ENCODE data around the gene TDRD10. TPM values are rescaled to one million over a fixed set of nuclear protein-coding genes. Genes with fewer than 3 reads are reported as not detected.
"Not testable (repeated sequence)": the region's sequence is repeated elsewhere in the genome, so short reads cannot be mapped to it uniquely, and the experiment has no call there.

The TDRD10 gene
- total RNA-seq, 1 donor from 2014 or later: 1.0 TPM

GRCh38 chr1:154527192-154527591 lies 25.2 kb downstream of the TDRD10 start:
- Histone ChIP-seq H3K36me3 (ENCODE audit: control insufficient read depth in 3 of 3, insufficient read depth in 3 of 3, low read length in 3 of 3) (peaks cover 0 to 2% (median 0%) of the 10 kb centered on the region in 3 donors), H3K9ac (ENCODE audit: low read depth in 1 of 3, low read length in 3 of 3) (no peak overlapping the region), H3K4me1 (ENCODE audit: control insufficient read depth in 3 of 3, insufficient read depth in 3 of 3, low read length in 3 of 3) (no peaks in the 10 kb centered on the region), H3K27ac (ENCODE audit: low read depth, low read length) (no peak overlapping the region), H3K27me3 (ENCODE audit: control insufficient read depth in 3 of 3, insufficient read depth in 3 of 3, low read length in 3 of 3) (peaks cover 0 to under 1% (median 0%) of the 10 kb centered on the region in 3 donors), H3K9me3 (ENCODE audit: control insufficient read depth in 3 of 3, low read length in 3 of 3) (no peaks in the 10 kb centered on the region), H3K4me3 (ENCODE audit: low read length in 3 of 3) (no peak overlapping the region)

DNA sequence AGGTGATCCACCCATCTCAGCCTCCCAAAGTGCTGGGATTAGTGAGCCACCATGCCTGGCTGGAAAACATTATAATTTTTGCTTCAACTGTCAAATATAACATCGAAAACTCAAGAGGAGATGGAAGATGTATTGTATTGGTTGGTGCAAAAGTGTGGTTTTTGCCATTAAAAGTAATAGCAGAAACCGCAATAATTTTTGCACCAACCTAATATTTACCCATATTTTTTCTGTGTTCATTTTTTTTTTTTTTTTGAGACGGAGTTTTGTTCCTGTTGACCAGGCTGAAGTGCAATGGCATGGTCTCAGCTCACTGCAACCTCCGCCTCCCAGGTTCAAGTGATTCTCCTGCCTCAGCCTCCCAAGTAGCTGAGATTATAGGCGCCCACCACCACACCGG lies 27.3 kb downstream of the TDRD10 start:
- Histone ChIP-seq H3K9me3 (ENCODE audit: control insufficient read depth in 3 of 3, low read length in 3 of 3) (no peaks in the 10 kb centered on the region), H3K9ac (ENCODE audit: low read depth in 1 of 3, low read length in 3 of 3) (no peak overlapping the region), H3K4me3 (ENCODE audit: low read length in 3 of 3) (no peak overlapping the region), H3K27ac (ENCODE audit: low read depth, low read length) (no peak overlapping the region), H3K36me3 (ENCODE audit: control insufficient read depth in 3 of 3, insufficient read depth in 3 of 3, low read length in 3 of 3) (no peaks in the 10 kb centered on the region), H3K4me1 (ENCODE audit: control insufficient read depth in 3 of 3, insufficient read depth in 3 of 3, low read length in 3 of 3) (no peaks in the 10 kb centered on the region), H3K27me3 (ENCODE audit: control insufficient read depth in 3 of 3, insufficient read depth in 3 of 3, low read length in 3 of 3) (peaks cover 0 to 3% (median 0%) of the 10 kb centered on the region in 3 donors)

DNA sequence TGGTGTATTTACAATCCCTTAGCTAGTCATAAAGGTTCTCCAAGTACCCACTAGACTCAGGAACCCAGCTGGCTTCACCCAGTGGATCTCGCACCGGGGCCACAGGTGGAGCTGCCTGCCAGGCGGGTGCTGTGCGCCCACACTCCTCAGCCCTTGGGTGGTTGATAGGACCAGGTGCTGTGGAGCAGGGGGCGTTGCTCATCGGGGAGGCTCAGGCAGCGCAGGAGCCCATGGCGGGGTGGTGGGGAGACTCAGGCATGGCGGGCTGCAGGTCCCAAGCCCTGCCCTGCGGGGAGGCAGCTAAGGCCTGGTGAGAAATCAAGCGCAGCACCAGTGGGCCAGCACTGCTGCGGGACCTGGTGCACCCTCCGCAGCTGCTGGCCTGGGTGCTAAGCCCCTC lies 29.9 kb downstream of the TDRD10 start:
- H3K4me3 ChIP-seq (ENCODE audit: low read length in 3 of 3); H3K9me3 ChIP-seq (ENCODE audit: control insufficient read depth in 3 of 3, low read length in 3 of 3); H3K4me1 ChIP-seq (ENCODE audit: control insufficient read depth in 3 of 3, insufficient read depth in 3 of 3, low read length in 3 of 3); H3K9ac ChIP-seq (ENCODE audit: low read depth in 1 of 3, low read length in 3 of 3); H3K27me3 ChIP-seq (ENCODE audit: control insufficient read depth in 3 of 3, insufficient read depth in 3 of 3, low read length in 3 of 3); H3K36me3 ChIP-seq (ENCODE audit: control insufficient read depth in 3 of 3, insufficient read depth in 3 of 3, low read length in 3 of 3); H3K27ac ChIP-seq (ENCODE audit: low read depth, low read length): not testable (repeated sequence)

DNA sequence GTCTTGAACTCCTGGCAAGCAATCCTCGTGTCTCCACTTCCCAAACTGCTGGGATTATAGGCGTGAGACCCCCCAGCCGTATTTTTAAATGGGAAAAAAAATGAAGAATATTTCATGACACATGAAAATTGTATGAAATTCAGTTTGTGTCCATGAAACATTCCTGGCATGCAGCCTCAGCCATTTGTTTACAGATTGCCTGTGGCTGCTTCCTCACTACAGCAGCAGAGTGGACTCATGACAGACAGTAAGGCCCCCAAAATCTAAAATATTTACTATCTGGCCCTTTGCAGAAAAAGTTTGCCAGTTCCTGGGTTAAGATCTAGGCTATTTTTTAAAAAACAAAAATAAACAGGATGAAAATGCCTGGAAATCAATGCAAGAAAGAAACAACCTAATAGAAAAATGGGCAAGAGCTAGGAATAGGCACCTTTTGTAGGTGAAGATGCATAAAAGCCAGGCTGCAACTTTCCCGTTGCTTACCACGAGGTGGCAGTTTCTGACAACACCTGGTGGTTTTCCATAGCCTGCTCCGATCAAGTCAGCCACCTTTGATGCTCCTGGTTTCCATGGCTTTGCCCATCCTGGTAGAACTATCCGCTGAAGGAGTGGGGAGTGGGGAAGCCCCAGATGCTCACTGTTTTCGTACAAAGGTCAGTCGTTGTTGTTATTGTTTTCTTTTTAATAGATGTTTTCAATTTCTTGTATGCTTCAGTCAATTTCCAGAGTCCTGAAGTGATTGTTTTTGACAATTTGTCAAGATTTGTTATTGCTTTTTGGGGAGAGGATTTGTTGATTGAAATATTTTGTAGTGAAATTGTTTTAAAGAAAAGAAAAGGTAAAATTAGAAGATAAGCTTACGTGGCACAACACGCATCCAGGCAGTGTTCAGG lies 32.2 kb downstream of the TDRD10 start:
- H3K27me3 ChIP-seq (ENCODE audit: control insufficient read depth in 3 of 3, insufficient read depth in 3 of 3, low read length in 3 of 3): peaks cover 0 to 3% (median 0%) of the 10 kb centered on the region in 3 donors
- no peak overlapping the region for H3K4me3 ChIP-seq (ENCODE audit: low read length in 3 of 3)
- H3K27ac ChIP-seq (ENCODE audit: low read depth, low read length): no peak overlapping the region
- no peaks in the 10 kb centered on the region for H3K4me1 ChIP-seq (ENCODE audit: control insufficient read depth in 3 of 3, insufficient read depth in 3 of 3, low read length in 3 of 3)
- no peak overlapping the region for H3K9ac ChIP-seq (ENCODE audit: low read depth in 1 of 3, low read length in 3 of 3)
- no peaks in the 10 kb centered on the region for H3K9me3 ChIP-seq (ENCODE audit: control insufficient read depth in 3 of 3, low read length in 3 of 3)
- H3K36me3 ChIP-seq (ENCODE audit: control insufficient read depth in 3 of 3, insufficient read depth in 3 of 3, low read length in 3 of 3): no peaks in the 10 kb centered on the region

GRCh38 chr1:154536570-154536969 lies 34.6 kb downstream of the TDRD10 start:
- H3K27me3 ChIP-seq (ENCODE audit: control insufficient read depth in 3 of 3, insufficient read depth in 3 of 3, low read length in 3 of 3): peaks cover 0 to 13% (median 7%) of the 10 kb centered on the region in 3 donors
- H3K4me3 ChIP-seq (ENCODE audit: low read length in 3 of 3): no peak overlapping the region
- no peaks in the 10 kb centered on the region for H3K4me1 ChIP-seq (ENCODE audit: control insufficient read depth in 3 of 3, insufficient read depth in 3 of 3, low read length in 3 of 3)
- no peak overlapping the region for H3K27ac ChIP-seq (ENCODE audit: low read depth, low read length)
- no peaks in the 10 kb centered on the region for H3K9me3 ChIP-seq (ENCODE audit: control insufficient read depth in 3 of 3, low read length in 3 of 3)
- no peaks in the 10 kb centered on the region for H3K36me3 ChIP-seq (ENCODE audit: control insufficient read depth in 3 of 3, insufficient read depth in 3 of 3, low read length in 3 of 3)
- H3K9ac ChIP-seq (ENCODE audit: low read depth in 1 of 3, low read length in 3 of 3): no peak overlapping the region

DNA sequence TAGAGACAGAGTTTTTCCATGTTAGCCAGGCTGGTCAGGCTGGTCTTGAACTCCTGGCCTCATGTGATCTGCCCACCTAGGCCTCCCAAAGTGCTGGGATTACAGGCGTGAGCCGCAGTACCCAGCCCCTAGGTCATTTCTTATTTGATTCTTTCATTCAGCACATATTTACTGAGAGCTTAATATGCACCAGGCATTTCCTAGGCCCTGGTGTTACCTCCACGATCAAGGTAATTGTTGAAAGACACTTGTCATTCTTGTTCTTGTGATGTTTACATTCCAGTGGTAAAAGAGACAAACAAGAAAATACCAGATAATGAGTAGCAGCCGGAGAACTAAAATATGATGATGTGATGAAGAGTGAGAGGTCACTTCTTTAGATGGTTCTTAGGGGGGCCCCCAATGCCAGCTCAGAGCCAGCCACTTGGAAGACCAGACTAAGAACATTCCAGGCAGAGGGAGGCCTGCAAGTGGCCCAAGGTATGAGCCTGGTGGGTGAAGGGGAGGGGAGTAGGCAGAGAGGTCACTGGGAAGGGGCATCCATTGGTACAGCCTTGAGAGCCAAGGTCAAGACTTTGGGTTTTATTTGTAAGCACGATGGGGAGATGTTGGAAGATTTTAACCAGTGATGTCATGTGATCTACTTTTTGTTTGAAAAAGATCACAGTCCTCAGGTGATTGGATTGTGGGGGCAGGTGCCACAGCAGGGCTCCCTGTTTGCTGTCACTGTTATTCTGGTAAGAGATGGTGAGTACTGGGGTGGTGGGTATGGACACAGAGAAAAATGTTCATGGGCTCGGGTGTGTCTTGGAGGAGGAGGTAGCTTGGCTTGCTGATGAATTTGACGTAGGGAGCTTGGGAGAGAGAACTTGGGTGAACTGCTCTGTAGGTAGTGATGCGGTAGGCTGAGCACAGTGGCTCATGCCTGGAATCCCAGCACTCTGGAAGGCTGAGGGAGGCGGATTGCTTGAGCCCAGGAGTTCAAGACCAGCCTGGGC lies 37.8 kb downstream of the TDRD10 start:
- Histone ChIP-seq H3K4me1 (ENCODE audit: control insufficient read depth in 3 of 3, insufficient read depth in 3 of 3, low read length in 3 of 3) (no peaks in the 10 kb centered on the region), H3K4me3 (ENCODE audit: low read length in 3 of 3) (no peak overlapping the region), H3K36me3 (ENCODE audit: control insufficient read depth in 3 of 3, insufficient read depth in 3 of 3, low read length in 3 of 3) (no peaks in the 10 kb centered on the region), H3K9me3 (ENCODE audit: control insufficient read depth in 3 of 3, low read length in 3 of 3) (no peaks in the 10 kb centered on the region), H3K27ac (ENCODE audit: low read depth, low read length) (no peak overlapping the region), H3K27me3 (ENCODE audit: control insufficient read depth in 3 of 3, insufficient read depth in 3 of 3, low read length in 3 of 3) (peaks cover 4 to 21% (median 7%) of the 10 kb centered on the region in 3 donors), H3K9ac (ENCODE audit: low read depth in 1 of 3, low read length in 3 of 3) (no peak overlapping the region)

GRCh38 chr1:154541231-154541630 lies 39.2 kb downstream of the TDRD10 start:
- no peaks in the 10 kb centered on the region for H3K4me1 ChIP-seq (ENCODE audit: control insufficient read depth in 3 of 3, insufficient read depth in 3 of 3, low read length in 3 of 3)
- peaks cover 4 to 22% (median 7%) of the 10 kb centered on the region in 3 donors for H3K27me3 ChIP-seq (ENCODE audit: control insufficient read depth in 3 of 3, insufficient read depth in 3 of 3, low read length in 3 of 3)
- no peaks in the 10 kb centered on the region for H3K36me3 ChIP-seq (ENCODE audit: control insufficient read depth in 3 of 3, insufficient read depth in 3 of 3, low read length in 3 of 3)
- no peak overlapping the region for H3K27ac ChIP-seq (ENCODE audit: low read depth, low read length)
- H3K9me3 ChIP-seq (ENCODE audit: control insufficient read depth in 3 of 3, low read length in 3 of 3): no peaks in the 10 kb centered on the region
- H3K9ac ChIP-seq (ENCODE audit: low read depth in 1 of 3, low read length in 3 of 3): no peak overlapping the region
- no peak overlapping the region for H3K4me3 ChIP-seq (ENCODE audit: low read length in 3 of 3)

- H3K27ac ChIP-seq (ENCODE audit: low read depth, low read length): no peak overlapping the region
- no peaks in the 10 kb centered on the region for H3K9me3 ChIP-seq (ENCODE audit: control insufficient read depth in 3 of 3, low read length in 3 of 3)
- H3K9ac ChIP-seq (ENCODE audit: low read depth in 1 of 3, low read length in 3 of 3): no peak overlapping the region
- no peak overlapping the region for H3K4me3 ChIP-seq (ENCODE audit: low read length in 3 of 3)
- H3K36me3 ChIP-seq (ENCODE audit: control insufficient read depth in 3 of 3, insufficient read depth in 3 of 3, low read length in 3 of 3): peaks cover 24 to 27% (median 25%) of the 10 kb centered on the region in 3 donors
- peaks cover 0 to 3% (median 0%) of the 10 kb centered on the region in 3 donors for H3K4me1 ChIP-seq (ENCODE audit: control insufficient read depth in 3 of 3, insufficient read depth in 3 of 3, low read length in 3 of 3)
- H3K27me3 ChIP-seq (ENCODE audit: control insufficient read depth in 3 of 3, insufficient read depth in 3 of 3, low read length in 3 of 3): peaks cover 0 to 11% (median 4%) of the 10 kb centered on the region in 3 donors
Measured at GRCh38 chr1:154546264-154547063, 44.4 kb downstream of the TDRD10 start.

DNA sequence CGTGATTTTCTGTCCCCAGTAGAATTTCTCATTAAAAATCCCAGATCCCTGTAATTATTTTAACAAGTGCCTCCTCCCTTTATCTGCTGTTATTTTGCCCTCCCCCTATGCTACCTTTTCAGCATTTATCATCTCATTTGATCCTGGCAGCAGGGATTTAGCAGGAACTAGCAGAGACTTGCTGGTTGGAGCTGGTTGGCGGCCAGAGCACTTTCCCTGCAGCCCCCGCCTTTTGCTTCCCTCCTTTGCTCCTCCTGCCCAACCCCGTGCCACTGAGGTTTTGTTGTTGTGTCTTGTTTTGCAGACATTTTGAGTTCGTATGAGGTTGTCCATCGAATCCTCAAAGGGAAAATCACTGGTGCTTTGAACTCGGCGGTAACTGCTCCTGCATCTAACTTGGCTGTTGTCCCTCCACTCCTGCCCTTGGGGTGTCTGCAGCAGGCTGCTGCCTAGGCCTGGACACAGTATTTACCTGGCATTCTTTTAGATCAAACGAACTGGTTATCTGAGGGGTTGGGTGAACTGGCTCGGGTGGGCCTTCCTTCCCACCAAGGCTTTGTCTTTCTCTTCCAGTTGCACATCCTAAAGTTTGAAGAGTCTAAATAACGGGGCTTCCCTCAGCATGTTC lies 45.2 kb downstream of the TDRD10 start:
- no peak overlapping the region for H3K4me3 ChIP-seq (ENCODE audit: low read length in 3 of 3)
- peaks cover 31 to 35% (median 33%) of the 10 kb centered on the region in 3 donors for H3K36me3 ChIP-seq (ENCODE audit: control insufficient read depth in 3 of 3, insufficient read depth in 3 of 3, low read length in 3 of 3)
- H3K9me3 ChIP-seq (ENCODE audit: control insufficient read depth in 3 of 3, low read length in 3 of 3): no peaks in the 10 kb centered on the region
- peaks cover 0 to 3% (median 0%) of the 10 kb centered on the region in 3 donors for H3K4me1 ChIP-seq (ENCODE audit: control insufficient read depth in 3 of 3, insufficient read depth in 3 of 3, low read length in 3 of 3)
- H3K27me3 ChIP-seq (ENCODE audit: control insufficient read depth in 3 of 3, insufficient read depth in 3 of 3, low read length in 3 of 3): peaks cover 0 to 11% (median 4%) of the 10 kb centered on the region in 3 donors
- no peak overlapping the region for H3K9ac ChIP-seq (ENCODE audit: low read depth in 1 of 3, low read length in 3 of 3)
- H3K27ac ChIP-seq (ENCODE audit: low read depth, low read length): no peak overlapping the region
